K562 (cell line): Measurements from ENCODE around the gene INHBE. TPM values are rescaled to one million over a fixed set of nuclear protein-coding genes. Genes with fewer than 3 reads are reported as not detected.

Experiments used
- ADNP ChIP-seq: fragments of 200-800 bp; sonication (Bioruptor generic); IDR thresholded peaks from 2 replicates; pipeline ENCODE4 v1.6.1; 2016; ENCODE audit warnings: missing genetic modification characterization, missing compliant biosample characterization
- DNMT1 ChIP-seq: fragments of 450-650 bp; IDR thresholded peaks from 2 replicates; pipeline ENCODE4 v1.6.1; 2016; ENCODE audit warnings: antibody characterized with exemption, mild to moderate bottlenecking
- HMGN3 ChIP-seq: IDR thresholded peaks from 2 replicates; pipeline ENCODE4 v1.6.1; 2011; ENCODE audit warnings: borderline replicate concordance, low read depth, mild to moderate bottlenecking, mixed read lengths, low read length; ENCODE audit not compliant: insufficient read length; ENCODE audit errors: extremely low read depth
- MEIS2 ChIP-seq: fragments of 450-650 bp; IDR thresholded peaks from 2 replicates; pipeline ENCODE4 v1.6.1; 2014; ENCODE audit warnings: mild to moderate bottlenecking; ENCODE audit not compliant: partially characterized antibody
- NR2F6 ChIP-seq: fragments of 450-650 bp; formaldehyde crosslinking; IDR thresholded peaks from 2 replicates; pipeline ENCODE4 v1.4.0; 2020; ENCODE audit warnings: mild to moderate bottlenecking
- PHTF2 ChIP-seq: fragments of 250-450 bp; sonication (Bioruptor Pico); IDR thresholded peaks from 2 replicates; pipeline ENCODE4 v1.5.0; 2021; ENCODE audit warnings: mild to moderate bottlenecking
- PRMT5 ChIP-seq: sonication (generic); formaldehyde crosslinking; IDR thresholded peaks from 2 replicates; pipeline ENCODE4 v1.5.0; 2020; ENCODE audit warnings: missing genetic modification reagents
- TAF15 ChIP-seq: fragments of 200-400 bp; formaldehyde crosslinking; IDR thresholded peaks from 2 replicates; pipeline ENCODE4 v1.6.1; 2017; ENCODE audit warnings: mild to moderate bottlenecking, low read depth, low read length, moderate library complexity
- TAL1 ChIP-seq: fragments of 450-650 bp; IDR thresholded peaks from 2 replicates; pipeline ENCODE4 v1.6.1; 2016; ENCODE audit warnings: mild to moderate bottlenecking
- TFAM ChIP-seq: fragments of 250-450 bp; sonication (Bioruptor Pico); conservative IDR thresholded peaks from 2 replicates; pipeline ENCODE4 v1.5.0; 2021; ENCODE audit warnings: mild to moderate bottlenecking, moderate library complexity
- U2AF1 ChIP-seq: fragments of 200-400 bp; formaldehyde crosslinking; optimal IDR thresholded peaks from 2 replicates; pipeline ENCODE3; 2017; ENCODE audit warnings: mild to moderate bottlenecking, low read depth, low read length, moderate library complexity
- YBX1 ChIP-seq: fragments of 450-650 bp; IDR thresholded peaks from 2 replicates; pipeline ENCODE4 v1.7.1; 2016; ENCODE audit warnings: mild to moderate bottlenecking
- ZC3H4 ChIP-seq: sonication (generic); formaldehyde crosslinking; IDR thresholded peaks from 2 replicates; pipeline ENCODE4 v1.9.0; 2021; ENCODE audit warnings: missing genetic modification reagents, borderline replicate concordance
- ZNF436 ChIP-seq: fragments of 250-450, 450-650 bp; sonication (Bioruptor Pico); formaldehyde crosslinking; IDR thresholded peaks from 2 replicates; pipeline ENCODE4 v1.7.0; 2020; ENCODE audit warnings: mild to moderate bottlenecking
- ZNF764 ChIP-seq: fragments of 250-450 bp; sonication (Bioruptor Pico); IDR thresholded peaks from 2 replicates; pipeline ENCODE4 v1.4.0; 2020; ENCODE audit warnings: low read depth, mild to moderate bottlenecking, moderate library complexity
- polyA plus RNA-seq, 8 experiments: library from polyadenylated mRNA; depleted of rRNA in 4 of 8; stranded (reverse) in 5 of 8; unstranded in 3 of 8; fragments of >200 nt; fragmentation: Nextera tagmentation in 2 of 8; fragmentation: Illumina TruSeq in 1 of 8; extraction: Ambion mirVana in 2 of 8; extraction: Trizol in 1 of 8; gene quantifications; 2 replicates each; pipeline versions ENCODE4 v1.2.1 to v1.2.3, GENCODE V29; 2011 to 2014; ENCODE audit warnings: inconsistent platforms in 1 of 8, missing spikeins in 1 of 8
- total RNA-seq, 7 experiments: library from RNA; depleted of rRNA in 6 of 7; stranded (reverse); fragments of >200 nt in 6 of 7; fragmentation: Illumina TruSeq in 2 of 7; extraction: Trizol in 2 of 7; gene quantifications; 2 replicates each; pipeline versions ENCODE4 v1.2.1 to v1.2.3, GENCODE V29; 2011 to 2021; ENCODE audit warnings: low replicate concordance in 1 of 7
- TF ChIP-seq, protein P1 (sequence below): fragments of 450-650 bp; IDR thresholded peaks from 2 replicates; pipeline ENCODE4 v1.6.1; 2016; ENCODE audit warnings: mild to moderate bottlenecking, moderate library complexity
- TF ChIP-seq, protein P2 (sequence below): fragments of 450-650 bp; formaldehyde crosslinking; IDR thresholded peaks from 2 replicates; pipeline ENCODE4 v1.4.0; 2022; ENCODE audit warnings: mild to moderate bottlenecking, moderate library complexity

INHBE gene
- total and polyA plus RNA-seq, 9 of the 15 experiments (the other 6 are each of a cell fraction or from before 2014, with no cell fraction given): 0.94 to 9.9 (median 7.3) TPM

DNA sequence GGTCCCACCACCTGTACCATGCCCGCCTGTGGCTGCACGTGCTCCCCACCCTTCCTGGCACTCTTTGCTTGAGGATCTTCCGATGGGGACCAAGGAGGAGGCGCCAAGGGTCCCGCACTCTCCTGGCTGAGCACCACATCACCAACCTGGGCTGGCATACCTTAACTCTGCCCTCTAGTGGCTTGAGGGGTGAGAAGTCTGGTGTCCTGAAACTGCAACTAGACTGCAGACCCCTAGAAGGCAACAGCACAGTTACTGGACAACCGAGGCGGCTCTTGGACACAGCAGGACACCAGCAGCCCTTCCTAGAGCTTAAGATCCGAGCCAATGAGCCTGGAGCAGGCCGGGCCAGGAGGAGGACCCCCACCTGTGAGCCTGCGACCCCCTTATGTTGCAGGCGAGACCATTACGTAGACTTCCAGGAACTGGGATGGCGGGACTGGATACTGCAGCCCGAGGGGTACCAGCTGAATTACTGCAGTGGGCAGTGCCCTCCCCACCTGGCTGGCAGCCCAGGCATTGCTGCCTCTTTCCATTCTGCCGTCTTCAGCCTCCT lies 1.1 kb downstream of the INHBE start (continued):
- TF ChIP-seq ZNF436 (CRISPR knock-in tag): no peak
- no peak for TF ChIP-seq TAF15
- no peak for TF ChIP-seq ZC3H4 (CRISPR knock-in tag)
- TF ChIP-seq NR2F6: no peak
- no peak; the same call in 1 of the 2 replicates for TF ChIP-seq TAL1
- no peak for TF ChIP-seq ZNF764 (CRISPR knock-in tag)
- TF ChIP-seq, protein P1, sequence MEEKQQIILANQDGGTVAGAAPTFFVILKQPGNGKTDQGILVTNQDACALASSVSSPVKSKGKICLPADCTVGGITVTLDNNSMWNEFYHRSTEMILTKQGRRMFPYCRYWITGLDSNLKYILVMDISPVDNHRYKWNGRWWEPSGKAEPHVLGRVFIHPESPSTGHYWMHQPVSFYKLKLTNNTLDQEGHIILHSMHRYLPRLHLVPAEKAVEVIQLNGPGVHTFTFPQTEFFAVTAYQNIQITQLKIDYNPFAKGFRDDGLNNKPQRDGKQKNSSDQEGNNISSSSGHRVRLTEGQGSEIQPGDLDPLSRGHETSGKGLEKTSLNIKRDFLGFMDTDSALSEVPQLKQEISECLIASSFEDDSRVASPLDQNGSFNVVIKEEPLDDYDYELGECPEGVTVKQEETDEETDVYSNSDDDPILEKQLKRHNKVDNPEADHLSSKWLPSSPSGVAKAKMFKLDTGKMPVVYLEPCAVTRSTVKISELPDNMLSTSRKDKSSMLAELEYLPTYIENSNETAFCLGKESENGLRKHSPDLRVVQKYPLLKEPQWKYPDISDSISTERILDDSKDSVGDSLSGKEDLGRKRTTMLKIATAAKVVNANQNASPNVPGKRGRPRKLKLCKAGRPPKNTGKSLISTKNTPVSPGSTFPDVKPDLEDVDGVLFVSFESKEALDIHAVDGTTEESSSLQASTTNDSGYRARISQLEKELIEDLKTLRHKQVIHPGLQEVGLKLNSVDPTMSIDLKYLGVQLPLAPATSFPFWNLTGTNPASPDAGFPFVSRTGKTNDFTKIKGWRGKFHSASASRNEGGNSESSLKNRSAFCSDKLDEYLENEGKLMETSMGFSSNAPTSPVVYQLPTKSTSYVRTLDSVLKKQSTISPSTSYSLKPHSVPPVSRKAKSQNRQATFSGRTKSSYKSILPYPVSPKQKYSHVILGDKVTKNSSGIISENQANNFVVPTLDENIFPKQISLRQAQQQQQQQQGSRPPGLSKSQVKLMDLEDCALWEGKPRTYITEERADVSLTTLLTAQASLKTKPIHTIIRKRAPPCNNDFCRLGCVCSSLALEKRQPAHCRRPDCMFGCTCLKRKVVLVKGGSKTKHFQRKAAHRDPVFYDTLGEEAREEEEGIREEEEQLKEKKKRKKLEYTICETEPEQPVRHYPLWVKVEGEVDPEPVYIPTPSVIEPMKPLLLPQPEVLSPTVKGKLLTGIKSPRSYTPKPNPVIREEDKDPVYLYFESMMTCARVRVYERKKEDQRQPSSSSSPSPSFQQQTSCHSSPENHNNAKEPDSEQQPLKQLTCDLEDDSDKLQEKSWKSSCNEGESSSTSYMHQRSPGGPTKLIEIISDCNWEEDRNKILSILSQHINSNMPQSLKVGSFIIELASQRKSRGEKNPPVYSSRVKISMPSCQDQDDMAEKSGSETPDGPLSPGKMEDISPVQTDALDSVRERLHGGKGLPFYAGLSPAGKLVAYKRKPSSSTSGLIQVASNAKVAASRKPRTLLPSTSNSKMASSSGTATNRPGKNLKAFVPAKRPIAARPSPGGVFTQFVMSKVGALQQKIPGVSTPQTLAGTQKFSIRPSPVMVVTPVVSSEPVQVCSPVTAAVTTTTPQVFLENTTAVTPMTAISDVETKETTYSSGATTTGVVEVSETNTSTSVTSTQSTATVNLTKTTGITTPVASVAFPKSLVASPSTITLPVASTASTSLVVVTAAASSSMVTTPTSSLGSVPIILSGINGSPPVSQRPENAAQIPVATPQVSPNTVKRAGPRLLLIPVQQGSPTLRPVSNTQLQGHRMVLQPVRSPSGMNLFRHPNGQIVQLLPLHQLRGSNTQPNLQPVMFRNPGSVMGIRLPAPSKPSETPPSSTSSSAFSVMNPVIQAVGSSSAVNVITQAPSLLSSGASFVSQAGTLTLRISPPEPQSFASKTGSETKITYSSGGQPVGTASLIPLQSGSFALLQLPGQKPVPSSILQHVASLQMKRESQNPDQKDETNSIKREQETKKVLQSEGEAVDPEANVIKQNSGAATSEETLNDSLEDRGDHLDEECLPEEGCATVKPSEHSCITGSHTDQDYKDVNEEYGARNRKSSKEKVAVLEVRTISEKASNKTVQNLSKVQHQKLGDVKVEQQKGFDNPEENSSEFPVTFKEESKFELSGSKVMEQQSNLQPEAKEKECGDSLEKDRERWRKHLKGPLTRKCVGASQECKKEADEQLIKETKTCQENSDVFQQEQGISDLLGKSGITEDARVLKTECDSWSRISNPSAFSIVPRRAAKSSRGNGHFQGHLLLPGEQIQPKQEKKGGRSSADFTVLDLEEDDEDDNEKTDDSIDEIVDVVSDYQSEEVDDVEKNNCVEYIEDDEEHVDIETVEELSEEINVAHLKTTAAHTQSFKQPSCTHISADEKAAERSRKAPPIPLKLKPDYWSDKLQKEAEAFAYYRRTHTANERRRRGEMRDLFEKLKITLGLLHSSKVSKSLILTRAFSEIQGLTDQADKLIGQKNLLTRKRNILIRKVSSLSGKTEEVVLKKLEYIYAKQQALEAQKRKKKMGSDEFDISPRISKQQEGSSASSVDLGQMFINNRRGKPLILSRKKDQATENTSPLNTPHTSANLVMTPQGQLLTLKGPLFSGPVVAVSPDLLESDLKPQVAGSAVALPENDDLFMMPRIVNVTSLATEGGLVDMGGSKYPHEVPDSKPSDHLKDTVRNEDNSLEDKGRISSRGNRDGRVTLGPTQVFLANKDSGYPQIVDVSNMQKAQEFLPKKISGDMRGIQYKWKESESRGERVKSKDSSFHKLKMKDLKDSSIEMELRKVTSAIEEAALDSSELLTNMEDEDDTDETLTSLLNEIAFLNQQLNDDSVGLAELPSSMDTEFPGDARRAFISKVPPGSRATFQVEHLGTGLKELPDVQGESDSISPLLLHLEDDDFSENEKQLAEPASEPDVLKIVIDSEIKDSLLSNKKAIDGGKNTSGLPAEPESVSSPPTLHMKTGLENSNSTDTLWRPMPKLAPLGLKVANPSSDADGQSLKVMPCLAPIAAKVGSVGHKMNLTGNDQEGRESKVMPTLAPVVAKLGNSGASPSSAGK: peak; percentile 82
- no peak for TF ChIP-seq TFAM (CRISPR knock-in tag)
- no peak for TF ChIP-seq YBX1
- no peak for TF ChIP-seq ADNP (tag)
- TF ChIP-seq PRMT5 (CRISPR knock-in tag): no peak
- TF ChIP-seq HMGN3: no peak
- no peak for TF ChIP-seq U2AF1
- no peak for TF ChIP-seq DNMT1
- TF ChIP-seq, protein P2, sequence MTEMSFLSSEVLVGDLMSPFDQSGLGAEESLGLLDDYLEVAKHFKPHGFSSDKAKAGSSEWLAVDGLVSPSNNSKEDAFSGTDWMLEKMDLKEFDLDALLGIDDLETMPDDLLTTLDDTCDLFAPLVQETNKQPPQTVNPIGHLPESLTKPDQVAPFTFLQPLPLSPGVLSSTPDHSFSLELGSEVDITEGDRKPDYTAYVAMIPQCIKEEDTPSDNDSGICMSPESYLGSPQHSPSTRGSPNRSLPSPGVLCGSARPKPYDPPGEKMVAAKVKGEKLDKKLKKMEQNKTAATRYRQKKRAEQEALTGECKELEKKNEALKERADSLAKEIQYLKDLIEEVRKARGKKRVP: no peak
- no peak for TF ChIP-seq PHTF2
- TF ChIP-seq MEIS2: no peak
